DOHH2 (cell line): Measurements from ENCODE around the gene RCOR3.
A peak's percentile ranks its signal among the peaks of the same experiment; 100 is the strongest.

Experiments
- H3F3A ChIP-seq: fragments of 200-600 bp; sonication (generic), shearing (Covaris generic); 2 replicates; pipeline ENCODE4 v1.6.0; 2016; ENCODE audit warnings: antibody characterized with exemption, mild to moderate bottlenecking; ENCODE audit not compliant: control insufficient read depth, insufficient read depth
- H3K27ac ChIP-seq: fragments of 200-600 bp; sonication (generic); 2 replicates; pipeline ENCODE4 v1.5.1; 2014; ENCODE audit warnings: low read depth, mild to moderate bottlenecking, low read length, moderate library complexity
- H3K27me3 ChIP-seq: fragments of 200-600 bp; sonication (generic); 2 replicates; pipeline ENCODE4 v1.6.1; 2014; ENCODE audit warnings: mild to moderate bottlenecking, low read length, mixed read lengths; ENCODE audit not compliant: control insufficient read depth
- H3K36me3 ChIP-seq: fragments of 200-600 bp; sonication (generic); 2 replicates; pipeline ENCODE4 v1.6.1; 2014; ENCODE audit warnings: mild to moderate bottlenecking, low read length, moderate library complexity, mixed read lengths; ENCODE audit not compliant: control insufficient read depth
- H3K4me1 ChIP-seq: fragments of 200-600 bp; sonication (generic); 2 replicates; pipeline ENCODE4 v1.6.1; 2014; ENCODE audit warnings: mild to moderate bottlenecking, low read length, mixed read lengths; ENCODE audit not compliant: control insufficient read depth
- H3K4me2 ChIP-seq: fragments of 200-600 bp; sonication (generic); 2 replicates; pipeline ENCODE4 v1.6.0; 2014; ENCODE audit warnings: mild to moderate bottlenecking, low read length, moderate library complexity
- H3K4me3 ChIP-seq: fragments of 200-600 bp; sonication (generic); 2 replicates; pipeline ENCODE4 v1.5.1; 2014; ENCODE audit warnings: mild to moderate bottlenecking, low read length, mixed read lengths
- H3K79me2 ChIP-seq: fragments of 200-600 bp; sonication (generic); 2 replicates; pipeline ENCODE4 v1.6.1; 2014; ENCODE audit warnings: mild to moderate bottlenecking, low read length, mixed read lengths; ENCODE audit not compliant: control insufficient read depth
- H3K9me2 ChIP-seq: fragments of 200-600 bp; sonication (generic); replicated peaks from 2 replicates; pipeline ENCODE4 v1.6.1; 2014; ENCODE audit warnings: mild to moderate bottlenecking, low read length, mixed read lengths; ENCODE audit not compliant: control insufficient read depth
- H3K9me3 ChIP-seq: fragments of 200-600 bp; sonication (generic); 2 replicates; pipeline ENCODE4 v1.6.1; 2014; ENCODE audit warnings: antibody characterized with exemption, low read length, mixed read lengths; ENCODE audit not compliant: control insufficient read depth, insufficient read depth
- H4K20me1 ChIP-seq: fragments of 200-600 bp; sonication (generic); 2 replicates; pipeline ENCODE4 v1.6.0; 2014; ENCODE audit warnings: low read depth, mild to moderate bottlenecking, antibody characterized with exemption, low read length, moderate library complexity; ENCODE audit not compliant: control insufficient read depth, insufficient read depth
- EZH2phosphoT487 ChIP-seq: fragments of 200-600 bp; sonication (generic); IDR thresholded peaks from 2 replicates; pipeline ENCODE4 v1.6.1; 2017; ENCODE audit warnings: borderline replicate concordance, mild to moderate bottlenecking, antibody characterized with exemption, low read length, moderate library complexity, mixed read lengths
- TF ChIP-seq, protein P1 (sequence below): fragments of 200-600 bp; sonication (generic); IDR thresholded peaks from one replicate; pipeline ENCODE4 v1.5.1; 2014; ENCODE audit warnings: antibody characterized with exemption, mild to moderate bottlenecking, low read depth, low read length; ENCODE audit not compliant: poor library complexity, severe bottlenecking

RCOR3 gene

DNA sequence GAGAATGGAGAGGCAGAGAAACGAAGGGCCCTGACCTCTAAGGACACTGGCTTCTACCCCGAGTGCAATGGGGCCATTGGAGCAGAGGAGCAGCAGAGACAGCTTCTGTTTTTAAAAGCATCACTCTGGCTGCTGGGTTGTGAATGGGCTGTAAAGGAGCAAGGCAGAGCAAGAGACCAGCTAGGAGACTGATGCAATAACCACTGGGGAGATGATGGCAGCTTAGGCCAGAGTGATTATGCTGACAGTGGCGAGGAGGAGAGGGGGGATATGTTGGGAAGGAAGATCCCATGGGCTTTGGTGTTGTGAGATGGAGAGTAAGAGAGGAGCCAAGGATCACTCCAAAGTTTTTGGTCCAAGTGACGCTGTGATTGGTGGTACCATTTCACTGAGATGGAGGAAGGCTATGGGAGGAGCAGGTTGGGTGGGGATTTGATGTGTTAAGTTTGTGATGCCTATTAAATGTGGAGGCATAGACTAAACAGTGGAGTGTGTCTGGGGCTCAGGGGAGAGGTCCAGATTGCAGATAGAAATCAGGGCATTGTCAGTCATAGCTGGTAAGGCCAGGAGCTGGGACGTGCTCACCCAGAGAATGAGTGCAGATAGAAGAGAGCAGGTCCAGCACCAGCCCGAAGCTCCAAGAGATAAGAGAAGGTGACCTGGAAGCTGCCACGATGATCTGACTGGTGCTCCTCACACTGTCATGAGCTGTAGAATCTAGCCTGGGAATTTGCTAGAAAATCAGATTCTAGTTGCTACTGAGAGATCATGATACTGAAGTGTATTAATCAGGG, 78.5 kb downstream of the RCOR3 start:
- H3K9me2 ChIP-seq: no peaks in the 10 kb centered on the region
- TF ChIP-seq EZH2phosphoT487: no peak
- TF ChIP-seq, protein P1, sequence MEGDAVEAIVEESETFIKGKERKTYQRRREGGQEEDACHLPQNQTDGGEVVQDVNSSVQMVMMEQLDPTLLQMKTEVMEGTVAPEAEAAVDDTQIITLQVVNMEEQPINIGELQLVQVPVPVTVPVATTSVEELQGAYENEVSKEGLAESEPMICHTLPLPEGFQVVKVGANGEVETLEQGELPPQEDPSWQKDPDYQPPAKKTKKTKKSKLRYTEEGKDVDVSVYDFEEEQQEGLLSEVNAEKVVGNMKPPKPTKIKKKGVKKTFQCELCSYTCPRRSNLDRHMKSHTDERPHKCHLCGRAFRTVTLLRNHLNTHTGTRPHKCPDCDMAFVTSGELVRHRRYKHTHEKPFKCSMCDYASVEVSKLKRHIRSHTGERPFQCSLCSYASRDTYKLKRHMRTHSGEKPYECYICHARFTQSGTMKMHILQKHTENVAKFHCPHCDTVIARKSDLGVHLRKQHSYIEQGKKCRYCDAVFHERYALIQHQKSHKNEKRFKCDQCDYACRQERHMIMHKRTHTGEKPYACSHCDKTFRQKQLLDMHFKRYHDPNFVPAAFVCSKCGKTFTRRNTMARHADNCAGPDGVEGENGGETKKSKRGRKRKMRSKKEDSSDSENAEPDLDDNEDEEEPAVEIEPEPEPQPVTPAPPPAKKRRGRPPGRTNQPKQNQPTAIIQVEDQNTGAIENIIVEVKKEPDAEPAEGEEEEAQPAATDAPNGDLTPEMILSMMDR: no peak
- no peak overlapping the region for H3K4me3 ChIP-seq
- H3K4me2 ChIP-seq: peak overlapping the region; percentile 90
- peaks cover 99% of the 10 kb centered on the region for H3K79me2 ChIP-seq
- peaks cover 16% of the 10 kb centered on the region for H4K20me1 ChIP-seq
- peaks cover 85% of the 10 kb centered on the region for H3K4me1 ChIP-seq
- peaks cover 40% of the 10 kb centered on the region for H3K36me3 ChIP-seq
- H3F3A ChIP-seq: peaks cover 6% of the 10 kb centered on the region; the same call in 1 of the 2 replicates
- H3K27me3 ChIP-seq: no peaks in the 10 kb centered on the region
- no peaks in the 10 kb centered on the region for H3K9me3 ChIP-seq
- no peak overlapping the region for H3K27ac ChIP-seq

DNA sequence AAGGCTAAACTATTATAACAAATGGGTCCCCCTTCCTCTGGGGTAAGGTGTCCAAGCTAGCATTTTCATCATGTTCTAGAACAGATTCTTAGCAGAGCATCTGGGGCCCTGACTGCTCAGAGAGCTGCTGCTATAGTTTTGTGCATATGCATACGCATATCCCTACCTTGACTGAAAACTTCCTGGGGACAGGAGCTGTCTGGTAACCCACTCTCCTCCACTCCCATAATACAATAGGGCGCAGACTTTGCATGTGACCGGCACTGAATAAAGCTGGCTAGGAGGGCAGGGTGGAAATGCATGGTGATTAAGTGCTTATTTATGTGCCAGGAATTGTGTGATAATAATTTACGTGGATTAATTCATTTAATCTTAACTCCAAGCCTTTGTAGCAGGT, 79.1 kb downstream of the RCOR3 start:
- TF ChIP-seq EZH2phosphoT487: no peak
- TF ChIP-seq, protein P1: no peak
- no peak overlapping the region for H3K4me3 ChIP-seq
- H3K79me2 ChIP-seq: peaks cover 99% of the 10 kb centered on the region

DNA sequence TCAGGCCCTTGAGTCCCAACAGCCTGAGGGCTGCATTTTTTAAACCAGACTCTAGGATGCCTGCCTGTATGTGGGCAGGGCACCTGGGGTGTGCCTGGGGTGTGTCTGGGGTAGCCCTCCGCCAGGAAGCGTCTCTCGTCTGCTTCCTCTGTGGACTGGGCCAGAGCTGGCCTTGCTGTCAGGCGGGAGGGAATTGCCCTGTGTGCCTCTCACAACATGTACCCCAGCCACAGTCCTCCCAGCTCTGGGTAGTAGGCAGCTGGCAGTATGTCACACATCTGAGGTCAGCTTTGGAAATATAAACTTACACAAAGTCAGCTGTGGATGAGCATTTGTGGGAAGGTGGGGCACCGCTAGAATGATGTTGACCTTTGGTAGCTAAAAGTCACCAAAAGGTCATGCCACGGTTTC, 80.5 kb downstream of the RCOR3 start:
- no peaks in the 10 kb centered on the region for H3K27me3 ChIP-seq
- H3K79me2 ChIP-seq: peaks cover 99% of the 10 kb centered on the region
- peaks cover 16% of the 10 kb centered on the region for H4K20me1 ChIP-seq
- H3K4me2 ChIP-seq: no peak overlapping the region
- TF ChIP-seq, protein P1: no peak
- TF ChIP-seq EZH2phosphoT487: no peak
- H3K36me3 ChIP-seq: peaks cover 38% of the 10 kb centered on the region
- peaks cover 70% of the 10 kb centered on the region for H3K4me1 ChIP-seq
- H3K4me3 ChIP-seq: no peak overlapping the region
- H3F3A ChIP-seq: peaks cover 6% of the 10 kb centered on the region; the same call in 1 of the 2 replicates
- H3K9me2 ChIP-seq: no peaks in the 10 kb centered on the region
- no peak overlapping the region for H3K27ac ChIP-seq
- no peaks in the 10 kb centered on the region for H3K9me3 ChIP-seq

More for the DNA sequence above, 79.1 kb downstream of the RCOR3 start:
- Histone ChIP-seq H3K9me3 (no peaks in the 10 kb centered on the region), H3K4me2 (no peak overlapping the region), H4K20me1 (peaks cover 16% of the 10 kb centered on the region), H3K4me1 (peaks cover 84% of the 10 kb centered on the region), H3F3A (peaks cover 6% of the 10 kb centered on the region; the same call in 1 of the 2 replicates), H3K27ac (no peak overlapping the region), H3K27me3 (no peaks in the 10 kb centered on the region), H3K9me2 (no peaks in the 10 kb centered on the region), H3K36me3 (peaks cover 45% of the 10 kb centered on the region)
